ENCODE data around the gene CEP120. TPM values are rescaled to one million over a fixed set of nuclear protein-coding genes. Genes with fewer than 3 reads are reported as not detected.

CEP120 gene
- total RNA-seq, 2 donors from 2014 or later = 56.2 to 60.1 TPM

DNA sequence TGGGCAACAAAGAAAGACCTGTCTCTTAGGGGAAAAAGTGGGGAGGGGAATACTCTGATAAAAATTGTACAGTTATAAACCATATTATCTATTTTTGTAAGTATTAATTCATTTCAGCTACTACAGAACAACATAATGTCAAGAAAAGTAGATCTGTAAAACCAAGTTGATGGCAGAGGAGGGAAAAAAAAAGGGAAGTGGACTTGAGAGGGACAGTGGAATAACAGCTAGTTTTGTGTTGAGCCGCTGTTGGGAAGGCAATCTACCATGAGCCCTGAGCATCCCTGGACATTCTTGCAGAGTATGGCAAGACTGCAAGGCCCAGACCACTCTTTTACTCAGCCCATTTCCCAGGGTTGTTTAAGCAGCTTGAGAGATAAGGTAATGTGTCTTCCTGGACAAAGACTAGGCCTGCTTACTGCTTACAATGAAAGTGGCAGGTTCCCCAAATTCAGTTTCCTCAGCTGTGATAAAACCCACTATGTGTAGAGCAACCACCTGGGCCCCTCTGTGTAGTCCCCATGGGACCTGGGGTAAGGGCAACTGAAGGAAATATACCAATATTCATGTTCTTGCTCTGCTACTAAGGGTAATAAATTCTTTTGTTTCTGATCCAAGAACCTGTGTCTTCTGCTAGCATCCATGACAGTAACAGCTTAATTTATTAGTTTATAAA lies 25.0 kb downstream of the CEP120 start:
- no peaks in the 10 kb centered on the region for H3K4me1 Mint-ChIP-seq (ENCODE audit: low read depth)
- DNase-seq (no peak), ATAC-seq (replicated peaks in 1 of 2) (no peak)
- no peaks in the 10 kb centered on the region for H3K27me3 Mint-ChIP-seq (ENCODE audit: low read depth)
- no peaks in the 10 kb centered on the region for H3K9me3 Mint-ChIP-seq
- no peak overlapping the region for H3K27ac Mint-ChIP-seq
- H3K36me3 Mint-ChIP-seq (ENCODE audit: insufficient read depth in 2 of 2) = peaks cover 7 to 18% of the 10 kb centered on the region in 2 donors
- H3K4me3 Mint-ChIP-seq = no peak overlapping the region

DNA sequence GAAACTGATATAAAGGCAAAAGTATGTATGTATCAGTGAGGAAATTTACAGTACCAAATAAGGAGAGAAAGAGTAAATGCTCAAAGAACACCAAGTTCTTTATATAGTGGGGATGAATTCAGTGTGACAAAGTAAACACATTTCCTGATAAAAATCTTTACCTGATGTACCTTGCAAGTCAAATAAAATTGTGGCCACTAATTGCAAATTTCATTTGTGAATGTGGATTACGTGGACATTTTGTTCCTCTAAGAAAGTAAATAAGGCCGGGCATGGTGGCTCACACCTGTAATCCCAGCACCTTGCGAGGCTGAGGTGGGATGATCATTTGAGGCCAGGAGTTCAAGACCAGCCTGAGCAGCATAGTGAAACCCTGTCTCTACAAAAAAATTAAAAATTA lies 25.7 kb downstream of the CEP120 start:
- Mint-ChIP-seq H3K4me1 (ENCODE audit: low read depth) (no peaks in the 10 kb centered on the region), H3K36me3 (ENCODE audit: insufficient read depth in 2 of 2) (peaks cover 7 to 15% of the 10 kb centered on the region in 2 donors), H3K27ac (no peak overlapping the region), H3K4me3 (no peak overlapping the region), H3K9me3 (no peaks in the 10 kb centered on the region), H3K27me3 (ENCODE audit: low read depth) (no peaks in the 10 kb centered on the region)
- ATAC-seq (replicated peaks in 1 of 2) (no peak), DNase-seq (no peak)

DNA sequence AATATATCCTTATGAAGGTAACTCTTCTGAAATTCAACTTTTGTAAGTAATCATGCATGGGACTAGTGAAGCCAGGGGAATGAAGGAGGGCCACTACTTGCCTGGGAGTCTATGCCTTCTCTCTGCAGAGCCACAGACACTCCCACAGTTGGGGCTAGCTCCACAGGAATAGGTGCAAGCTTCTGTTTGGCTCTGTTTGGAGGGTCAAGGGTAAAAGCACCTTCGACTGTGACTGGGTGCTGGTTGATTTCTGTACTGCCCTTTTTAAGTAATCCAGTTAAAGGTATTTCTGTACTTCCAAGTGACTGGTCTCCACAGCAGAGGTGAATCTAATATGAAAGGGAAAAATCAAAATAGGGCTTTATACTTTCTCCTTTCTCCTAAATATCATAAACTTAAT lies 32.2 kb downstream of the CEP120 start:
- no peaks in the 10 kb centered on the region for H3K27me3 Mint-ChIP-seq (ENCODE audit: low read depth)
- no peaks in the 10 kb centered on the region for H3K4me1 Mint-ChIP-seq (ENCODE audit: low read depth)
- H3K4me3 Mint-ChIP-seq = no peak overlapping the region
- H3K36me3 Mint-ChIP-seq (ENCODE audit: insufficient read depth in 2 of 2) = peaks cover 4 to 18% of the 10 kb centered on the region in 2 donors
- no peak overlapping the region for H3K27ac Mint-ChIP-seq
- H3K9me3 Mint-ChIP-seq = no peaks in the 10 kb centered on the region
- DNase-seq = no peak
- ATAC-seq (replicated peaks in 1 of 2) = no peak

DNA sequence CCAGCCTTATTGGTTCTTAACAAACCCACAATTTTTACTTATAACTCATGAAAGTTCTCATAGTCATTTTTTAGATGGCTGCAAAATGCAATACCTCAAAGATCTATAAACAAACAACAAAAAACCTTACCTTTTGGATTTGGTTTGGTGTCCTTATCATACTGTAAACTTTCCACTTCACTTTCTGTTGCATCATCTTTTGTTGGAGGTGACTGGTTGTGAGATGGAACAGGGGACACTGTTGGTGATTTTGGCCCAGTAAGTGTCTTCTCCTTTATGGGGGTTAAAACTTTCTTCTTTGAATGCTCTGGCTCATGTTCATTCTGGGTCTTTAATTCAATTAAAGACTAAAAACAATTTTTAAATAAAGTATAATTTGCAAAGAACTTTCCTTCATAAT lies 33.4 kb downstream of the CEP120 start:
- no peak overlapping the region for H3K27ac Mint-ChIP-seq
- no peak for ATAC-seq (replicated peaks in 1 of 2)
- peaks cover 3 to 28% of the 10 kb centered on the region in 2 donors for H3K36me3 Mint-ChIP-seq (ENCODE audit: insufficient read depth in 2 of 2)
- no peak overlapping the region for H3K4me3 Mint-ChIP-seq
- no peaks in the 10 kb centered on the region for H3K9me3 Mint-ChIP-seq
- no peak for DNase-seq
- H3K4me1 Mint-ChIP-seq (ENCODE audit: low read depth) = no peaks in the 10 kb centered on the region
- no peaks in the 10 kb centered on the region for H3K27me3 Mint-ChIP-seq (ENCODE audit: low read depth)

DNA sequence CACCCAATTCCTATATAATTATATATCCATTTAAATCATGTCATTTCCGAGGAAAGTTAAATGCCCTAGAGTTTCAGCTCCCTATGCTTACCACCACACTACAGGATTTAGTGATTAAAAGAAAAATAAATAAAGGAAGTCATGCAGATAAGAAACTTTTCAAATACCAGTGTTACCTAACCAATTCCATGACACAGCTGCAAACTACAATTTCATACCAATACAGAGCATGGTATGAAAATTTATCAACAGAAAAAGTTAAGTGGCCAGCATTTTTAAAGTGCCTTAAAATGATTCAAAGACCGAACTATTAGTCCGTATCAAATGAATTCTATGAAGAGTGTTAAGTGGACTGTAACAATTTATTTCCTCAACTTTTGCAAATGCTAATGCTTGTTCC lies 35.9 kb downstream of the CEP120 start:
- H3K9me3 Mint-ChIP-seq = no peaks in the 10 kb centered on the region
- no peak overlapping the region for H3K27ac Mint-ChIP-seq
- ATAC-seq (replicated peaks in 1 of 2) (no peak), DNase-seq (no peak)
- H3K36me3 Mint-ChIP-seq (ENCODE audit: insufficient read depth in 2 of 2) = peaks cover 4 to 38% of the 10 kb centered on the region in 2 donors
- H3K27me3 Mint-ChIP-seq (ENCODE audit: low read depth) = no peaks in the 10 kb centered on the region
- no peak overlapping the region for H3K4me3 Mint-ChIP-seq
- no peaks in the 10 kb centered on the region for H3K4me1 Mint-ChIP-seq (ENCODE audit: low read depth)

DNA sequence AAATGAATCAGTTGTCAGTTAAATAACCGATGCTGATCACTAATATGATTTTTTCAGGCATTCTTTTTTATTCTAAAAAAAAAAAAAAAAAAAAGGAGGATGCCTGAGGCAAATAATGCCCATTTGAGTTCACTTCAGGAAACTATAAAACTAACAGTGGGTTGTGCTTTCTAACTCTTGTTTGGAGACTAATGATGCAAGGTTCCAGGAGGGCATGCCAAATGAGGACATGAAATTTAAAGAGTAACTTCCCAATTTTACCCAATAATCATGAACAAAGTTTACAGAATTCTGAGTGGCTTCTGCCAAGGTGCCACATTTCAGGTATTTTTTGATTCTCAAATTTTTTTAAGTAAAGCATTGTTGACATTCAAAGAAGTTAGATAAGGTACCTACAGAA lies 41.0 kb downstream of the CEP120 start:
- DNase-seq = no peak
- H3K36me3 Mint-ChIP-seq (ENCODE audit: insufficient read depth in 2 of 2) = peaks cover 4 to 44% of the 10 kb centered on the region in 2 donors
- no peaks in the 10 kb centered on the region for H3K27me3 Mint-ChIP-seq (ENCODE audit: low read depth)
- H3K4me1 Mint-ChIP-seq (ENCODE audit: low read depth) = no peaks in the 10 kb centered on the region
- ATAC-seq (replicated peaks in 1 of 2) = no peak
- H3K9me3 Mint-ChIP-seq = no peaks in the 10 kb centered on the region
- no peak overlapping the region for H3K27ac Mint-ChIP-seq
- no peak overlapping the region for H3K4me3 Mint-ChIP-seq

DNA sequence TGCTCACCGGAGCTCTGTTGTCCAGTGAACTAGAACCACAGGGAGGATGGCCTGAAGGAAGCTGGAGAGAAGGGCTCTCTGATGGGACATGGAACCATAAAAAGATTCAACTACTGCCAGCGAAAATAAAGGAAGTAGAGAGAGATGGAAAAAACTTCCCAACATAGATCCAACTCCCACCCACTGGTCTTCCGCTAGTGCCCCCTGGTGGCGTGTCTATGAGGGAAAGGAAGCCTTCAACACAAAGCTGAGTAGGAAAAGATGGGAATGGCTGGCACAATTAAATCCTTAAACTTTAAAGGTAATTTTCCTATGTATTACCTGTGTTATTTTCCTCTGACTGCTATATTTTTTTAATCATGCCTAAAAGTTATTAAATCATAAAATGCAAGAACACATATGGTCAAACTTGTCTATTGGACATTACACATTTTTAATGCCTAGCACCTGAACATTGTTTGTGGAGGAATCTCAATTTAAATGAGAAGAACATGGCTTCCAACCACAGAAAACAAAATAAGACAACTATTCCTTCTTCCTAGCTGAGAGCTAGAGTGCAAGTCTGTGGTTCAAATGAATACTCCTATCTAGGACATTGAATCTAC lies 51.5 kb downstream of the CEP120 start:
- Mint-ChIP-seq H3K9me3 (no peaks in the 10 kb centered on the region), H3K27me3 (ENCODE audit: low read depth) (no peaks in the 10 kb centered on the region), H3K36me3 (ENCODE audit: insufficient read depth in 2 of 2) (peaks cover 6 to 27% of the 10 kb centered on the region in 2 donors), H3K27ac (no peak overlapping the region), H3K4me3 (no peak overlapping the region), H3K4me1 (ENCODE audit: low read depth) (peaks cover 4% of the 10 kb centered on the region)
- peak; percentile 26 for DNase-seq
- no peak for ATAC-seq (replicated peaks in 1 of 2)

DNA sequence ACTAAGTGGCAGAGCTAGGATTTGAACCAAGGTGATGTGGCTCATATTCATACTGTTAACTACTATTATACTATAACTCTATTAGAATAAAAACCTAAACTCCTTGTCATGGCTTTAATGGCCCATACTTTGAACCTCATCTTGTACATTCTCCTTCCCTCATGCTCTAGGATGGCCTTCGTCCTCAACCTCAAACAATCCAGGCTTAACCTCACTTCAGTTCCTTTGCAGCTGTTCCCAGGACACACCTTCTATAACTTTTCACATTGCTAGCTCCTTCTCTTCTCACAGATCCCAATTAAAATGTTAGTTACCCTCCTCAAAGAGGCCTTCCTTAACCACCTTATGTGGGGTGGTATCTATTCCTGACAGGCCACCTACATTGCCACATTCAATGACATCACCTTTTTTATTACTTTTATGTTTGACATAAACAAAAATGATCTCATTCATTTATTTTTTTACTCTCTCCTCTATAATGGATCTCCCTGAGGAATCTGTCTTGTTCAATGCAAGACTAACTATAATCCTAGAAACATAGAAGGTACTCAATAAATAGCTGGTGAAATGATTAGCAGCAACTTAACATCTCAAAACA lies 53.7 kb downstream of the CEP120 start:
- Mint-ChIP-seq H3K27ac (peak overlapping the region; percentile 11), H3K4me1 (ENCODE audit: low read depth) (peaks cover 4% of the 10 kb centered on the region), H3K27me3 (ENCODE audit: low read depth) (no peaks in the 10 kb centered on the region), H3K9me3 (no peaks in the 10 kb centered on the region), H3K4me3 (no peak overlapping the region), H3K36me3 (ENCODE audit: insufficient read depth in 2 of 2) (peaks cover 4 to 17% of the 10 kb centered on the region in 2 donors)
- no peak for DNase-seq
- ATAC-seq (replicated peaks in 1 of 2) = no peak

DNA sequence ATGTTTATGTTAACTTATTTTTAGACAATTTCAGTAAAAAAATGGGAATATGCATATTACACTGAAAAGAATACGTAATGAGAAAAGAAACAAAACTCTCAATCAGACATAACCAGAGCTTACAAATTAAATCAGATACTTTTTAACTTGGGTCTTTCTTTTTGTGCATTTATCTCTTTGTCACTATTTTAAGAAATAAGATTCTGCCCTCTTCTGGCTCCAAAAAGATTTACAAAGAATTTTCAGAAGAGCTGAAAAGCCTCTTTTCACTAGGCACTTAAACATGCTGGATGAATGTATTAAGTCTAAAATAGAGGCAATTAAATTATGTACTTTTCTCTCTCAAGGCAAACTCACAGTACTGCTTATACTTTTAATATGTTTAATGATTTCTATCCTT lies 55.5 kb downstream of the CEP120 start:
- no peaks in the 10 kb centered on the region for H3K27me3 Mint-ChIP-seq (ENCODE audit: low read depth)

DNA sequence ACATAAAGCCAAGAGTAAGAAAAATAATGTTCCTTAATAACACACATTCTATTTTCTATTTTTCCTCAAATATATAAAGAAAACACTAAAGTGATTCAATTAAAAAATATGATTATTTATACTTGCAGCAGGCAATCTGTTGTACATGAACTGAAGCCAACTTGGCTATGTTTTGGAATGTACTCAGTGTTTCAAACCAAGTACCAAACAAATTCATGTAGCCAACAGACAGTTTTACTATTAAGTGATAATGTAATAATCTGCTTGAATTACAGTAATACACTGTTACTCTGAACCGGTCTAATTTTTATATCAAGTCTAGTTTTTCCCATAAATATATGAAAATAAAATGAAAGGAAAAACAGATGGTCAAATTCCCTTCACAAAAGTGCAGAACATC lies 58.0 kb downstream of the CEP120 start:
- H3K4me1 Mint-ChIP-seq (ENCODE audit: low read depth) = no peaks in the 10 kb centered on the region
- DNase-seq (no peak), ATAC-seq (replicated peaks in 1 of 2) (no peak)
- H3K36me3 Mint-ChIP-seq (ENCODE audit: insufficient read depth in 2 of 2) = peaks cover 5 to 21% of the 10 kb centered on the region in 2 donors
- no peak overlapping the region for H3K4me3 Mint-ChIP-seq
- no peaks in the 10 kb centered on the region for H3K27me3 Mint-ChIP-seq (ENCODE audit: low read depth)
- H3K27ac Mint-ChIP-seq = no peak overlapping the region
- H3K9me3 Mint-ChIP-seq = no peaks in the 10 kb centered on the region

More for the DNA sequence above, 55.5 kb downstream of the CEP120 start:
- Mint-ChIP-seq H3K27ac (no peak overlapping the region), H3K4me1 (ENCODE audit: low read depth) (peaks cover 4% of the 10 kb centered on the region), H3K4me3 (no peak overlapping the region), H3K36me3 (ENCODE audit: insufficient read depth in 2 of 2) (peaks cover 5 to 16% of the 10 kb centered on the region in 2 donors), H3K9me3 (no peaks in the 10 kb centered on the region)
- ATAC-seq (replicated peaks in 1 of 2) (no peak), DNase-seq (no peak)

DNA sequence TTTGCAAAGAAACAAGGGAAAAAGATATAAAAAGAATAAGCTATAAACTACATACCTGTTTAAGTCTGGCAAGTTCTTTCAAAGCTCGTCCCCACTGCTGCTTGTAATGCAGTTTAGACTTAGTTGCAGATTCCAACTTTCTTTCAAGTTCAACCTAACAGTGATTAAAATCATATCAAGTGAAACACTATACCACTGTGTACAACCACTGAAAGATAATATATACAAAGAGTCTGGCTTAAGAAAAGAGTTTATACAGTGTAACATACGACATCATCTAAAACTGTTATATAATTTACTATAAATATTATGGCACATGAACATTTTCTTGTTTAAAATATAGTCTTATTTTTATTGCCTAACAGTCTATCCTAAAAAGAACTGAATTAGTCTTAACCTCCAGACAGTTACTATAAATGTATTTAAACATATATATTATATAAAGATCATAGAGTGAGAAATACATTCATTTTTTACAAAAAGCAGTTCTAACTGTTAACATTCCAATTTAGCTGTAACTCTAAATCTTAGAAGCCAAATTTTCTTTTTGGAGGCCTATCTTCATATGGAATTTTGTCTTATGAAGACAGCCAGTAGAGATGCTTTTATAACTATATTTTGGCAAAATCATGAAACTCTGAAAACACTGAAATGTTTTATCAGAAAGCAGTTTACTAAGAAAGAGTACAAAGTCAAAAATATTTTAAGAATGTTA lies 58.6 kb downstream of the CEP120 start:
- no peaks in the 10 kb centered on the region for H3K27me3 Mint-ChIP-seq (ENCODE audit: low read depth)
- H3K36me3 Mint-ChIP-seq (ENCODE audit: insufficient read depth in 2 of 2) = peaks cover 5 to 25% of the 10 kb centered on the region in 2 donors
- no peak for ATAC-seq (replicated peaks in 1 of 2)
- no peak overlapping the region for H3K27ac Mint-ChIP-seq
- DNase-seq = no peak
- H3K4me1 Mint-ChIP-seq (ENCODE audit: low read depth) = no peaks in the 10 kb centered on the region
- H3K9me3 Mint-ChIP-seq = no peaks in the 10 kb centered on the region
- no peak overlapping the region for H3K4me3 Mint-ChIP-seq

DNA sequence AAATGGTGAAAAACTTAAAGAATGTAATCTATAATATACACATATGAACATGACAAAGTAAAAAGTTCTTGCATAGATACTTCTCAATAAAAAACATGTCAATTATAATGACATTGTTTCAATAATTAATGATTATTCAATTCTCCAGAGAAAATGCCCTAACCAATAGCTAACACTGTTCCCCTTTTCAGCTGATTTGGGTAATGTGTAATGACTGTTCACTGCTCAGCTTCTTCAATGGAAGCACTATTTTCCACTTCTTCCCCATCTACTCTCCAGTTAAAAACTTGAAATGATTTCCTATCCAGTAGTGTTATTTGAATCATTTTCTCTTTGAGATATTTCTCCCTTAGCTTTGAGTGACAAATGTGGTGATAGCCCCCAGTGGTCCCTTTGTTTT lies 62.3 kb downstream of the CEP120 start:
- H3K4me1 Mint-ChIP-seq (ENCODE audit: low read depth) = no peaks in the 10 kb centered on the region
- ATAC-seq (replicated peaks in 1 of 2) (no peak), DNase-seq (no peak)
- no peak overlapping the region for H3K27ac Mint-ChIP-seq
- H3K27me3 Mint-ChIP-seq (ENCODE audit: low read depth) = no peaks in the 10 kb centered on the region
- H3K4me3 Mint-ChIP-seq = no peak overlapping the region
- peaks cover 0 to 6% of the 10 kb centered on the region in 2 donors for H3K9me3 Mint-ChIP-seq
- H3K36me3 Mint-ChIP-seq (ENCODE audit: insufficient read depth in 2 of 2) = peaks cover 15 to 44% of the 10 kb centered on the region in 2 donors

DNA sequence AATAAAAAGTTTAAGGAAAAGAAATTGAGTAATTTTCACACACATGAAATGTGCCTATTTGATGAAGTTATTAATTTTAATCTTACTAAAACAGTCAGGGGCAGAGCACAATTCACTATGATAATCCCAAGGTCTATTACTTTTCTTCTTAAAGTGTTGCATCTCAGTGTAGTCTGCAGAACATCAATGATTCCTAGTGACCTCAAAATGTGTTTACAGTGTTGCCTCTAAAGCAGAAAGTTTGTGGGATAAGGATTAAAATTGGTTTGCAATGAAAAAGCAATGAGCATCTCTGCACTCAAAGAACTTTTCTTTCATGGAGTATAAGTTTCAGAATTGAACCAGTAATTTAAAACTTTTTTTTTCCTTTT lies 63.0 kb downstream of the CEP120 start:
- peaks cover 15 to 44% of the 10 kb centered on the region in 2 donors for H3K36me3 Mint-ChIP-seq (ENCODE audit: insufficient read depth in 2 of 2)
- peaks cover 0 to 6% of the 10 kb centered on the region in 2 donors for H3K9me3 Mint-ChIP-seq

More for the DNA sequence above, 63.0 kb downstream of the CEP120 start:
- H3K27ac Mint-ChIP-seq = no peak overlapping the region
- DNase-seq = no peak
- no peak for ATAC-seq (replicated peaks in 1 of 2)
- no peaks in the 10 kb centered on the region for H3K27me3 Mint-ChIP-seq (ENCODE audit: low read depth)
- no peaks in the 10 kb centered on the region for H3K4me1 Mint-ChIP-seq (ENCODE audit: low read depth)
- H3K4me3 Mint-ChIP-seq = no peak overlapping the region
